NK-92 (cell line): ENCODE measurements around the gene MTFMT.
"Not testable (repeated sequence)": the region's sequence is repeated elsewhere in the genome, so short reads cannot be mapped to it uniquely, and the experiment has no call there.

Source experiments
- DNase-seq: peaks from one replicate; lab custom pipeline; 2025; ENCODE audit not compliant: unreplicated experiment; lab: John Stamatoyannopoulos, UW

Gene MTFMT

GRCh38 chr15:65028921-65029735, at the start of gene MTFMT:
MTFMT (minus strand) TSS chr15:65029639; CDS start chr15:65029613, 26 bp downstream.
- peak; percentile 62 for DNase-seq

- DNase-seq, result no peak
Observed at GRCh38 chr15:65077981-65078352, 48.5 kb upstream of the MTFMT start.

DNA sequence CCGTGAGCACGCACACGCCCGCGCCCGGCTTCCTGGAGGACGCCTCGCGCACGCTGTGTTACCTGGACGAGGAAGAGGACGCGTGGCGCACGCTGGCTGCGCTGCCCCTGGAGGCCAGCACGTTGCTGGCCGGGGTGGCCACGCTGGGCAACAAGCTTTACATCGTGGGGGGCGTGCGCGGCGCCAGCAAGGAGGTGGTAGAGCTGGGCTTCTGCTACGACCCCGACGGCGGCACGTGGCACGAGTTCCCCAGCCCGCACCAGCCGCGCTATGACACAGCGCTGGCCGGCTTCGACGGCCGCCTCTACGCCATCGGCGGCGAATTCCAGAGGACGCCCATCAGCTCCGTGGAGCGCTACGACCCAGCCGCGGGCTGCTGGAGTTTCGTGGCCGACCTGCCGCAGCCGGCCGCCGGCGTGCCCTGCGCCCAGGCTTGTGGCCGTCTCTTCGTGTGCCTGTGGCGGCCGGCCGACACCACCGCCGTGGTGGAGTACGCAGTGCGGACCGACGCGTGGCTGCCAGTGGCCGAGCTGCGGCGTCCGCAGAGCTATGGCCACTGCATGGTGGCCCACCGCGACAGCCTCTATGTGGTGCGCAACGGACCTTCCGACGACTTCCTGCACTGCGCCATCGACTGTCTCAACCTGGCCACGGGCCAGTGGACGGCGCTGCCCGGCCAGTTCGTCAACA, 48.0 kb upstream of the MTFMT start:
- no peak for DNase-seq

DNA sequence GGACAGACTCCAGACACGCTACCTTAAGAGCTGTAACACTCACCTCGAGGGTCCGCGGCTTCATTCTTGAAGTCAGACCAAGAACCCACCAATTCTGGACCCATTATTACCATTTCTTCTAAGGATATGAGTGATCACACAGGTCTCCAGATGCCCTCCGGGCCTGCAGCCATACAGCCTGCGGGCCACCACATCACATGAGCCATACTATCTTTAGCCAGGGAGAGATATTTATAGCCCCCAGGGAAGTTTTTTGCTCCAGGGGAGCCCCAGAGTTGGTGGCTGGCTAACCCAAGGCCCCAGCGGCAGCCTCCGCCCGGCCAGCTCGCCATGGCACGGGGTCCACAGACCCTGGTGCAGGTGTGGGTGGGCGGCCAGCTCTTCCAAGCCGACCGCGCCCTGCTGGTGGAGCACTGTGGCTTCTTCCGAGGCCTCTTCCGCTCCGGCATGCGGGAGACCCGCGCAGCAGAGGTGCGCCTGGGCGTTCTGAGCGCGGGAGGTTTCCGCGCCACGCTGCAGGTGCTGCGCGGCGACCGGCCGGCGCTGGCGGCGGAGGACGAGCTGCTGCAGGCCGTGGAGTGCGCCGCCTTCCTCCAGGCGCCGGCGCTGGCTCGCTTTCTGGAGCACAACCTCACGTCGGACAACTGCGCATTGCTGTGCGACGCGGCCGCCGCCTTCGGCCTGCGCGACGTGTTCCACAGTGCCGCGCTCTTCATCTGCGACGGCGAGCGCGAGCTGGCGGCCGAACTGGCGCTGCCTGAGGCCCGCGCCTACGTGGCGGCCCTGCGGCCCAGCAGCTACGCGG, 47.2 kb upstream of the MTFMT start, which contains the start of gene KBTBD13:
Gene KBTBD13, plus strand, starts transcription at position 261 of the 805 bp plus-strand sequence. Its CDS starts 70 bp downstream, at position 331.
- DNase-seq, result no peak

- DNase-seq, result not testable (repeated sequence)
Observed at GRCh38 chr15:65075607-65076395, 46.4 kb upstream of the MTFMT start.

- DNase-seq, result not testable (repeated sequence)
Observed at GRCh38 chr15:65074946-65075345, 45.5 kb upstream of the MTFMT start.

DNA sequence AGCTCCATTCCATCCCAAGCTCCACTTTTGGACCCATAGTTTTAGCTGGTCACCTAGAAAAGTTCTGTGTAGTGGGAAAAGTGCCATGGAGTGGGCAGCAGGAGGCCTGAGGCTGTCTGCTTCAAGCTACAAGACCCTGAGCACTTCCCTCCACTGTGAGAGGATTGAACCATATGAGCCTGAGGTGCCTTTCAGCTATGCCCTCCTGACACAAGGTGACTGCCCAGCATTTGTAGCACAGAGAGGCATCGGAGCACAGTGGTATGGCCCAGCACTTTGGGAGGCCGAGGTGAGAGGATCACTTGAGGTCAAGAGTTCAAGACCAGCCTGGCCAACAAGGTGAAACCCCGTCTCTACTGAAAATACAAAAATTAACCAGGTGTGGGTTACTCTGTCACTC, 43.2 kb upstream of the MTFMT start:
- no peak for DNase-seq

GRCh38 chr15:65072027-65072426, 42.6 kb upstream of the MTFMT start:
- DNase-seq, result no peak

DNA sequence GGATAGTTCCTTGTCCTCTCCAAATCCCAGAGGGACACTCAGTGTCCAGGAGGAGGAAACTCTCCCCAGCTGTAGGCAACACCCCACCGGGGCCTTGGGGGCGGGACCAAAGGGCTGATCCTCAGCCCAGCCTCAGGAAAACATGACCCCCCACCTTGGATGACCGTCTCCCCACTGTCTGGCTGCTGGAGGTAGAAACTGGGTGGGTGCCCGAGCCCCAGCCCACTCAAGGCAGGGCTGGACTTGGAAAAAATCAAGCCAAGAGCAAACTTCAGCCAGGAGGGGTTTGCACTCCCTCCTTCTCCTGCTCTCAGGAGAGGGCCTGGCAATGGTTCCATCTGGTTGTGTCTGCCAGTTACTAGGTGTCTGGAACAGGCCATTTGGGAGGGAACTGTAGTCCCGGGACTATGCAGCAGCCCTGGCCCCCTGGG, 42.0 kb upstream of the MTFMT start:
- DNase-seq, result no peak

DNA sequence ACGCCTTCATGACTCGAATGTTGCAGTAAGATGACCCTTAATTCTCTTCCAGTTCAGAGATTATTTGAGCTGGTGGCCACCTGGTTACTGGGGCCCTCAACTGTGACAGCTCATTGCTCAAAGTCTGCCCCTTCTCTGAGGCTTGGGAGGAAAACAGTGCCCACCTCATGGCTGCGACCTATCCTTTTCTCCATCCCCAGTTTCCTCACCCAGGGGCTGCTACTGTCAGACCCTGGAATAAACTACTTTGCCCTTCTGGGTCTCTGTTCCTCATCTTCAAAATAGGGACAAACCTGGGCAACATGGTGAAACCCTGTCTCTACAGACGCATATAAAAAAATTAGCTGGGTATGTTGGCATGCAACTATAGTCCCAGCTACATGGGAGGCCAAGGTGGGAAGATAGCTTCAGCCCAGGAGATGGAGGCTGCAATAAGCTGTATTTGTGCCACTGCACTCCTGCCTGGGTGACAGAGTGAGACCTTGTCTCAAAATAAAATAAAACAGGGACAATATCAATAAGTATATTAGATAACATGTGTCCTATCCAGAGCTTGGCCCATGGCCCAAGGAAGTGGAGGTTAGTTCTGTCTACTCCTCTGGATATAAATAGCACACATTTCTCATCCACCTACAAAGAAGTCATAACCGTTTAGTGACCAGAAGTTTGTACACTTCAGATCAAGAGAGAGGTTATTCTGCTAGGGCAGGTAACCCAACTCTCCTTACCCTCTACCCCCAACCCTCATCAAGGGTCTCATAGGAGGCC, 40.5 kb upstream of the MTFMT start:
- DNase-seq, result no peak

DNA sequence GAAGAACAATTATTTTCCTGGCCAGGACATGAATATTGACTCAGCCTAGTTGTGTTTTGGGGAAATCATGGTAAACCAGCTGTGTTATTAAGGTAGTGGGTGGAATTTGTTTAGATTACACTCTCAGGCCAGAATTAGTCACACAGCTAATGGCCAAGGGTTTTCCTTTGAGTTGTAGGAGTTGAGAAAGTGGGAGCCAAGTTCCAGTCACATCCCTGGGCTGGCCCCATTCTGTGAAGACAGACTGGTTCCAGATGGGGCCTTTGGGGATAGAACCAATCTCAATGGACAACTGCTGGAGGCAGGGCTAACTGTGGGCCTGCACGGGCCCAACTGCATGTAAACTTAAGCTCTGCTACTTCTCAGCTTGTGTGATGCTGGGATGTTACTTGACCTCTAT, 39.7 kb upstream of the MTFMT start:
- no peak for DNase-seq

- no peak for DNase-seq
Observed at GRCh38 chr15:65068403-65068788, 39.0 kb upstream of the MTFMT start.

DNA sequence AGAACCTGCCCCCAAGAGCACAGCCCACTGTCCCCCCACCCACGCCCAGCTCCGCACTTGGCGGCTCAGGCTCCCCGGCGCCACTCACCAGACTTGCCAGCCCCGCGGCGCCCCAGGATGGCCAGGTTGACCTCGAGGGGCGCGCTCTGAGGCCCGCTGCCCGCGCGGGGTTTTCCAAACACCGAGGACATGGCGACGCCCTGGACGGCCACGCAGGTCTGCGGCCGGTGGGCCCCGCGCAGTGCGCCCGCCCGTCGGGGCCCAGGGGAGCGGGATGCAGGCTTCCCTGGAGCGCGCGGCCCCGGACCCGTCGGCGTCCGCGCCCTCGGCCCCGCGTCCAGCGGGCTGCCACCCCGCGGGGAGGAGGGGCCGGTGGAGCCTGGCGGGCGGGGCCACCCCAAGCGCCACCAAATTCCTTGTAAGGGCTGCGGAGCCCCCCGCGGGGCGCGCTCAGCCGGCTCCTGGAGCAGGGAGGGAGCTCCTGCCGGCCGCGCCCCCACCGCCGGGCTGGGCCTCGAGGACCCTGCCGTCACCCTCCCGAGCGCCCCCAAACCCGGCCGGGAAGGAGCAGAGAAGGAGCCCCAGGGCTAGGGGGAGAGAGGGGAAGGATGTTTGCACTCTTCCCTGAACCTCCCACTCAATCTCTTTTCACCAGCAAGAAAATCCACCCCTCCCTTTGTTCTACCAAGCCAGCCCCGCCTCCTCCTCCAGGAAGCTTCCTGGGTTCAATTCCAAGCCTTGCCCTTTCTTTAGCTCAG, 38.4 kb upstream of the MTFMT start, which contains the start of gene RASL12:
Gene RASL12, minus strand, starts transcription at position 347 of the 758 bp plus-strand sequence. Its CDS starts 156 bp downstream, at position 191.
- DNase-seq, result no peak

GRCh38 chr15:65067317-65067644, 37.8 kb upstream of the MTFMT start:
- DNase-seq, result no peak

DNA sequence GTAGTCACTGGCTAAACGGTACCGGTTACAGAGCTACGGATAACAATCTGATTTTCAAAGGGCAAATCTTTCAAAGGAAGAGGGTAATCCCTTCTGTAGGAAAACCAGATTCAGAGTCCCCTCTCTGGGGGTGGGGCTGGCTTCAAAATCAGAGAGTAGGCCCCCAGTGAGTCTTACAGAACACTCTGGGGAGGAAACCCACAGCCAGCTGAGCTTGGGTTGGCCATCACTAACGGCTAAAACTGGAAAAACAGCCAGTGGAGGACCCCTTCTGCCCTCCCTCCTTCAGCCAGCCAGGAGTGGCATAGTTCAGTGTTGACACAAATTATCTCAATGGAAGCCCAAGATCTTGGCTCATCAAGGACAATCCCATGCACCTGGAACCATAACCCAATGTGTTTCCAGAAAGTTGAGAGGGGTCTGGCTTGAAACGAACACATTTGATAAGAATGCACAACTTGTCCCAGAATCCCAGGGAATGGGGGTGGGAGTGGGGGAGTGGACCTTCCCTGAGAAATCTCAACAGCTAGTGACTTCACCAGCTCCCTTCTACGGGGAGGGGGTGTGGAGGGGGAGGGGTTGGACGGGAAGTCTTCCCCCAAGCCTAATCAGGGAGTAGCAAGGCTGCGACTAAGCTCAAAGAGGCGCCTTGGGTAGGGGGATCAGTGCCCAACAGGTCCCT, 37.3 kb upstream of the MTFMT start:
- no peak for DNase-seq

DNA sequence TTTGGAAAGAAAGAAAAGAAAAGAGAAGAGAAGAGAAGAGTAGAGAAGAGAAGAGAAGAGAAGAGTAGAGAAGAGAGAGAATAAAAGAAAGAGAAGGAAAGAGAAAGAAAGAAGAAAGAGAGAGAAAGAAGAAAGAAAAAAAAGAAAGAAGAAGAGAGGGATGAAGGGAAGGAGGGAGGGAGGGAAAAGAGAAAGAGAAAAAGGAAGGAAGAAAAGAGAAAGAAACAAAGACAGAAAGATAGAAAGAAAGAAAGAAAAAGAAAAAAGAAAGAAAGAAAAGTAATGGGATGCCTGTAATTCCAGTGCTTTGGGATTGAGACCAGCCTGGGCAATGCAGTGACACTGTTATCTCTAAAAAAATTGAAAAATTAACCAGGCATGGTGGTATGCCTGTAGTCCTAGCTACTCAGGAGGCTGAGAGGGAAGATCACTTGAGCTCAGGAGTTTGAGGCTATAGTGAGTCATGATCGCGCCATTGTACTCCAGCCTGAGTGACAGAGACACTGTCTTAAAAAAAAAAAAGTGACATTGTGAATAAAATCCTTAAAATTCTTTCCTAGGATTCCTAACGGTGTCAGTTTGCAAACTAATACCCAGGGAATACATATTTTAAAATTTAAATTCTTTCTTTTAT, 36.7 kb upstream of the MTFMT start:
- DNase-seq, result no peak

DNA sequence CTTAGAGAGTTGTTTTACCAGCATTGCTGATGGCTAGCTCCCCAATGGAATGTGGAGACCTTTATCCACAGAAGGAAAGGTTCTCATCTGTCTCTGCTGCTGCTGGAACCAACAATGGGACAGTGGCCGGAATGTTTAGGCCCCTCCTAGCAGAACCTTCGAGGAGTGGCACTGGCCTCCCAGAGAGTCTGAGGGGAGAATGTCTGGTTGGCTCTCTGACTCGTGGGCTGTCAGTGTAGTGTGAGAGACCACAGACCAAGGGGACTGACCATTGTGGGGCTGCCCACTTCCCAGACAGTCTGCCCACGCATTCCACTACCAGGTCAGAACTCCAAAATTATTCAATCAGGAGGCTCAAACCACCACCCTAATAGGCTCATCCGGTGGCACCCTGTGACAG, 33.3 kb upstream of the MTFMT start:
- DNase-seq, result no peak

GRCh38 chr15:65062061-65062460, 32.6 kb upstream of the MTFMT start:
- DNase-seq, result no peak
